ENCODE results near the gene IL31RA.

IL31RA gene

DNA sequence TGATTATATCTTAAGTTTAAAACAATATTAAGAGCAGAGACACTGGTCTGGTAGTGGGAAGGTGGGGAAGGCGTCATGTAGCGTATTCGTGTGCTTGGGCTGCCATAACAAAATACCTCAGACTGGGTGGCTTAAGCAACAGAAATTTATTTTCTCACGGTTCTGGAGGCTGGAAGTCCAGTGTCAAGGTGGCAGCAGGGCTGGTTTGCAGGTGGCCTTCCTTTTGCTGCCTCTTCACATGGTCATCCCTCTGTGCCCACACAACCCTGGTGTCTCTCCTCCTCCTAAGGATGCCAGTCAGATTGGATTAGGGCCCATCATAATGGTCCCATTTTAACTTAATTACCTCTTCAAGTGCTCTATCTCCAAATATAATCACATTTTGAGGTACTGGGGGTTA is 9.6 kb downstream of the IL31RA start:
- DNase-seq = no peak

GRCh38 chr5:55864606-55865541 is 13.7 kb downstream of the IL31RA start:
- DNase-seq = no peak

DNA sequence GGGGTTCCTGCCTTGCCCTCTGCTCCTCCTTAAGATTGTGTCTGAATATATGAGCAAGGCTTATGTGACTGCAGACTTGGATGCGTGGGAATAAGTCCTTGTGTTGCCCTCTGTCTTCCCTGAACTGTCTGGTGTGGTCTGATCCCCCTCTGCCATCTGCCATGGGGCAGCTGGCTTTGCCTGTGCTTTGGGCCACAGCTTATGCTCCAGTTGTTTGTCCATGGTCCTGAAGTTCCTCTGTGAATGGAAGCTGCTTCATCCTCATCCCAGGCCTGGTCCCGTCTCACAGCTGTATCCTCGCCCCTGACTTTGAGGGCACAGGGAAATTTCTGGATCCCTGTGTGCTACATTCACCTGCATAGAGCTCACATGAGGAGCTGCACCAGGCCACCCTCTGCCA is 14.7 kb downstream of the IL31RA start:
- peak; percentile 79 for DNase-seq

- no peak for DNase-seq
Measured at GRCh38 chr5:55866485-55866884, 15.3 kb downstream of the IL31RA start.

GRCh38 chr5:55866934-55867333 is 15.8 kb downstream of the IL31RA start:
- DNase-seq = no peak

DNA sequence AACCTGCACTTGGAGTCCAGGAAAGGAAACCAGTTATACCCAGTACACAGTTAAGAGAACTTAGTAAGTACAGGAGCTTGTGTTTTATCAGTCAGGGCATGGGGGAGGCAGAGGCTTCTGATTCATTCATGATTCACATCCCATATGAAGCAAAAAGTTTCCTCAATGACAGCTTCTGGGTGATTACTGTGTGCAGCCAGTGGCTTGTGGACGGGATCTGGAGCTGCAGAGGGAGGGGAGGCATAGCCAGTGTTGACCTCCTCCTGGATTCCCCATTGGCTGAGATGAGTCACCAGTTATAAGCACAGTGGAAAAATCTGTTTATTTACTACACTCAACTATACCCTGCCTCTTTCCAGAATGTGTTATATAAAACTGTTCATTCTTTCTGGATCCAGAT is 17.7 kb downstream of the IL31RA start:
- no peak for DNase-seq

- DNase-seq = no peak
Measured at GRCh38 chr5:55869847-55870246, 18.7 kb downstream of the IL31RA start.

GRCh38 chr5:55873234-55873633 is 22.1 kb downstream of the IL31RA start:
- no peak for DNase-seq

DNA sequence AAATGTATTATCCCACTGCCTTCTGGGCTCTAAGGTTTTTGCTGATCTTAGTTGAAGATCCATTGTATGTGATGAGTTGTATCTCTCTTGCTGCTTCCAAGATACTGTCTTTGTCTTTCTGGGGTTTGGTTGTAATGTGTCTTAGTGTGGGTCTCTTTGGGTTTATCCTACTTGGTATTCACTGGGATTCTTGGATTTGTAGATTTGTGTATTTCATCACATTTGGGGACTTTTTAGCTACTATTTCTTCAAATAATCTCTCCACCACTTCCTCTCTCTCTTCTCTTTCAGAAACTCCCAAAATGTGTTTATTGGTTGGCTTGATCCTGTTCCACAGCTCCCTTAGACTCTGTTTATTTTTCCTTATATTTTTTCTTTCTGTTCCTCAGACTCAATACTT is 26.5 kb downstream of the IL31RA start:
- DNase-seq = no peak

DNA sequence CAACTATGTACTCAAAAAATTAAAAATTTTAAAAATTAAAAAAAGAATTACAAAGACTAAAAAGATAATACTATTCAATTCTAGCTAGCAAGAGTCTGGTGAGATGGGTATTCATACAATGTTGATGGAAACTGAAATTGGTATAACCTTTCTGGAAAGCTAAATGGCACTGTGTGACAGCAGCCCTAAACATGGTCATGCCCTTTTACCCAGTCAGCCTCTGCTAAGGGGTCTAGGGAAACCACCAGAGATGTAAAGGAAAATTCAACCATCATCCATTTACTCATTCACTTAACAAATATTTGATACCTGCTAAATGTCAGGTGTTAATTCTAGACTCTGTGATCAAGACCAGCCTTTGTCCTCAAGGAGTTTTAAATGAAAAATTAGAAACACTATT is 29.3 kb downstream of the IL31RA start:
- DNase-seq = no peak

DNA sequence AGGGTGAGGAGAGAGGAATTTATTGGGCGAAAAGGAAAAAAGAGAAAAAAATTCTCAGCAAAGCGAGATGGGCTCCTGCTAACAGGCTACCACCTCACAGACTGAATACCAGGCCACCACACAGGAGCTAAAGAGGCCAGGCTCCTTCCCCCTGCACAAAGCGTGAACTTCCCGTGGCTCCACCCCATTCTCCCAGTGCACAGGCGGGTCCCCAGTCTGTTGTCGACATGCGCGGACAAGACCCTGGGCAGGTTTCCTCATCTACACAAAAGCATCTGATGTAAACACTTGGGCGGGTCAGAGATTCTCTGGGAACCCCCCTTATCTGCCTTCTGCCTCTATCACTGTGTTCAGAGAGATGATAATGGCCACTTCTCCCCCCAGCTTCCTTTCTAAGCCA is 34.2 kb downstream of the IL31RA start:
- DNase-seq = no peak

DNA sequence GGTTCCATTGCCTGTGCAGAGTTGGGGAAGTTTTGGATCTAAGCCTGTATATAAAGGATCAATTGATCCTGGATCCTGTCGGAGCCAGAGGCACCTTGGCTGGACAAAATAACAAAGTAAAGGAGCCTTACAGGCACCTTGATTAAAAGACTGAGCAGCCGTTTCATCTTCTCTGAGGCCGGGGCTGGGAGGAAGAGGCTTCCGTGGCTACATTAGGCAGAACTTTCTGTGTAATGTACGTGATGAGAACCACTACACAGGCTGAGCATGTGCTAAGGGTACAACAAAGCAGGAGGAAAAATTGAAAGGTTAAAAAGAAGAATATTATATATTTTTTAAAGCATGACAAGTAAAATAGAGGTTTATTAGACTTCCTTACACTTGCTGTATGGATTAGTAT is 37.0 kb downstream of the IL31RA start:
- no peak for DNase-seq

DNA sequence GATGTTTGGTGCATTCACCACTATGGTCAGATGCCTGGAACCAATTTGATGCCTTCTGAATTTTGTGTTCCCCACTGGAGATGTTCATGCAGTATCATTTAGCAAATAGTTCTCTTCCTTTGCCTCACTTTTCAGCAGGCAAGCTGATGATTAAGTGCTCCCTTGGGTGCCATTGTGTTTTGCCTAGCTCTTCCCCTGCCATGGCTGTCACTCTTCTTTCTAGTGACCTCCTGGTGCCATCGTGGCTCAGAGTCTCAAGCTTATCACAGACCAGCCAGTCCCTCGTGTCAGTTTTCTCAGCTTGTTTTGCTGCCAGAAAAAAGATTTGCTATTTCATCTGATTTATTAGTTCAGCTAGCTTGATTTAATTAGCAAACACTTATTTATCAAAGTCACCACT is 41.3 kb downstream of the IL31RA start:
- DNase-seq = no peak

DNA sequence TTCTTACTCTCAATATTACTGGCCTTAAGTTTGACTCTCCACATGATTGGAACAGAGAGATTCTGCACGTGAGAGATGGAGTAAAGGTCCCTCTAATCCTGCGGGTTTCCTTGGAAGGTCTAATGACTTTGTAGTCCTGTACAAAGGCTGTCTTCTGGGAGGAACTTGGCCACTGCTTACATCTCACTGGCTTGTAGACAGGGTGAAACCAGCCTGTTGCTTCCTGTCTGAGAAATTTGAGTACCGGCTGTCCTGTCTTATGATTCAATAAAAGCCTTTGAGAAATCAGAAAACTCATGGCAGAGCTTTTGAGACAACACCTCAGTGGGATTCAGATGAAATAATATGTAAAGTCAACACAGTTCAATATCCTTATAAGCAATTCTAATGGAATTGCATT is 43.0 kb downstream of the IL31RA start:
- no peak for DNase-seq

DNA sequence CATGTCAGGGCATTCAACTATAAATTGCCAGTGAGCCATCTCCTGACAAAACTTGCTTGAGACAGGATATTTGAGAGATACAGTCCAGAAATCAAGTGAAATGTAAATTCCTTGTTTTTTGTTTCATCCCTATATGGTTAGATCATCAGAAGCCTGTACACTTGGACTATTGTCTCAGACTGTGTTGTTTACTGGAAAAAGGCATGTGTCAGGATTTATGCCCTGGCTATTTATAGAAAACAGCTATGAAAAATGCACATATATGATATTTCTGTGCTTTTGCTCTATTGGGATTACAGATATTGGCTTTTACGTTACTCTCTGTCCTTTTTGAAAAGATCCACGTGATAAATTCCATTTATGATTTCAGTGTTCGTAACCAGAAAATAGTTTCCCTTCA is 44.2 kb downstream of the IL31RA start:
- DNase-seq = no peak

- no peak for DNase-seq
Measured at GRCh38 chr5:55896238-55896637, 45.1 kb downstream of the IL31RA start.

GRCh38 chr5:55896663-55897062 is 45.5 kb downstream of the IL31RA start:
- DNase-seq = no peak

GRCh38 chr5:55897206-55897894 is 46.2 kb downstream of the IL31RA start:
- no peak for DNase-seq

DNA sequence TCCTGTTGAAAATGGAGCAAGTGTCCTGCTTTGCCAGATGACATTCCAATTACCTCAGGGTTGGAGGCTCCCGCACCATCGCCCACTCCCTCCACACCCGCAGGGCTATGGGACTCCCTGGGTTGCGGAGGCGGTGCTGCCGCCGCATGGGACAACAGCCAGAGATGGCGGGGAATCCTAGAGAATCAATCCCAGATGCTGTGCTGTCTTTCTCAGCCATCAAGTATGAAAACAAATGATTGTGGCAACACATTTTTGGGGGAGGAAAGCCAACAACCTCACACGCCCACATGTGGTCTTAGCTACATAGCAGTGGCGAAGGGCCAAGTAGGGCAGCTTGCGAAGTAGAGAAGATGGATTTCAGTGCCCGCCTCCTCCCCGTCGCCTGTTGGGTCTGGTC is 46.7 kb downstream of the IL31RA start:
- no peak for DNase-seq

- no peak for DNase-seq
Measured at GRCh38 chr5:55899344-55899743, 48.2 kb downstream of the IL31RA start.

- no peak for DNase-seq
Measured at GRCh38 chr5:55900068-55900467, 48.9 kb downstream of the IL31RA start.

DNA sequence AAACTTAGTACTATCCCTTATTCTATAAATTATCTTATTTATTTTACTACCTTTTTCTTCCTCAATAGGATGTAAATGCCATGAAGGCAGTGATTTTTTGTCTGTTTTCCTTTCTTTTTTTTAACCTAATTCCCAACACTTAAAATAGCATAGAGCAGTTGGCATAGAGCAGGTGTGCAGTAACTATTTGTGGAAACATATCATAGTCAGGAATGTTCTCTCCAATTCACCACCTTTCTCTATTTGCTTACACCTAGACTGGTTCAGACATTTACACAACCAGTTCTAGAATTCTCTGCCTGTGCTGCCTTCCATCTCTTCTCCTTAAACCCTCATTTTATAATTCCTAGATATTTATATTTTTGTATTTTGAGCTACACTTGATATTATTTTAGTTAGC is 49.6 kb downstream of the IL31RA start:
- no peak for DNase-seq

DNA sequence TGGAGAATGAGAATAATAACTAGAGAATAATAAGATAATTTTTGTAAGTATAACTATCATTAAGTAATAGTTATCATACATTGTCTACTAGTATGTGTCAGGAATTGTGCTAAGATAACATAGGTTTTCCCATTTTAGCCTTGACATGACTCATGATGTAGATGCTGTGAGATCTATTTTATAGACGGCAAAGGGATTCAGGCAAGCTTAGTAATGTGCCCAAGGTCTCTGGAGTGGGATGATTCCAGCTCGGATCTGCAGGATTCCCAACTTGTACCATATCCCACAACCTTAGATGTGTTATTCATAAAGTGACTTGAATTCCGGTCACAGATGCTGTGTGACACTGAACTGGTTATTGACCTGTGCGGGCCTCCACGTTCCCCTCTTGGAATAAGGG is 51.5 kb downstream of the IL31RA start:
- DNase-seq = no peak

DNA sequence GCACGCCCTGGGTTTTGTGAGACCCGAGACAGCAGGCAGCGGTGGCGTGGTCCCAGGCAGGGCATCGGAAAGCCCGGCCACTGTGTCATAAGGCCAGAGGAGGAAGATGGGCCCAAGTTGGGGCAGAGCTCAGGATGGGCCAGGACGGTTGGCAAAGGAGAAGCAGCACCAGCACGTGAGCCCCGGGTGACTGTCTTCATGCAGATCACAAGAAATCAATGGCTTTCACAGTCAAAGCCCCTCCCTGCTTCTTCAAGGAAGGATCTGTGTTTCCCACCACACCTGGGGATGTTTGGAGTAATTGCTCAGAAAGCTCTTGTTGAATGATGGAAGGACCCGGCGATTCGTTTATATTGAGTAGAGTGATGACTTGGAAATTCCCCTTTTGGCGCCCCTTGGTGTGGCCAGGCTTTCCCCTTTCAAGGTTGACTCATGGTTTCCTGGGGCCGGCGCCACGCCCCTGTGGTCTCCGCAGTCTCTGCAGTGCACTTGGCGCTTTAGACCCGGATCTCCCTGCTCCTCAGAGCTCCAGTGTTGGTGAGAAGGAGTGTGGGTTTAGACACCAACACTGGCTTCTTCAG is 52.1 kb downstream of the IL31RA start:
- no peak for DNase-seq
